ENCODE data around the gene HSD17B1. TPM values are rescaled to one million over a fixed set of nuclear protein-coding genes. Genes with fewer than 3 reads are reported as not detected.
A peak's percentile ranks its signal among the peaks of the same experiment; 100 is the strongest.

HSD17B1 gene
- total RNA-seq, 2 donors from 2014 or later, result 1.3 to 1.8 TPM

GRCh38 chr17:42559075-42559474, 6.4 kb downstream of the HSD17B1 start:
- Mint-ChIP-seq H3K4me3 (no peak overlapping the region), H3K4me1 (ENCODE audit: low read depth) (peaks cover 39% of the 10 kb centered on the region), H3K27me3 (ENCODE audit: low read depth) (no peaks in the 10 kb centered on the region), H3K36me3 (ENCODE audit: insufficient read depth in 2 of 2) (peaks cover 1 to 2% of the 10 kb centered on the region in 2 donors), H3K9me3 (no peaks in the 10 kb centered on the region), H3K27ac (no peak overlapping the region)
- DNase-seq, result no peak
- no peak for ATAC-seq (replicated peaks in 1 of 2)

- peaks cover 44% of the 10 kb centered on the region for H3K4me1 Mint-ChIP-seq (ENCODE audit: low read depth)
- H3K27ac Mint-ChIP-seq, result peak overlapping the region; percentile 22
- no peaks in the 10 kb centered on the region for H3K27me3 Mint-ChIP-seq (ENCODE audit: low read depth)
- H3K9me3 Mint-ChIP-seq, result no peaks in the 10 kb centered on the region
- H3K4me3 Mint-ChIP-seq, result peak overlapping the region; percentile 66 to 92
- no peak for ATAC-seq (replicated peaks in 1 of 2)
- no peak for DNase-seq
- peaks cover 1 to 2% of the 10 kb centered on the region in 2 donors for H3K36me3 Mint-ChIP-seq (ENCODE audit: insufficient read depth in 2 of 2)
Measured at GRCh38 chr17:42560246-42560645, 7.5 kb downstream of the HSD17B1 start.

GRCh38 chr17:42561897-42562387, 9.2 kb downstream of the HSD17B1 start, which contains the start of gene COASY:
COASY (plus strand) TSS chr17:42562148; CDS start chr17:42562623, 475 bp downstream.
- DNase-seq, result peak; percentile 94 to 96
- peak; percentile 78 to 82 for ATAC-seq (replicated peaks in 1 of 2)
- Mint-ChIP-seq H3K4me1 (ENCODE audit: low read depth) (peaks cover 43% of the 10 kb centered on the region), H3K9me3 (no peaks in the 10 kb centered on the region), H3K4me3 (peak within 1 kb of the TSS; percentile 92), H3K27ac (peak within 1 kb of the TSS; percentile 91), H3K27me3 (ENCODE audit: low read depth) (no peaks in the 10 kb centered on the region), H3K36me3 (ENCODE audit: insufficient read depth in 2 of 2) (peaks cover 1 to 5% of the 10 kb centered on the region in 2 donors)

- peaks cover 1 to 5% of the 10 kb centered on the region in 2 donors for H3K36me3 Mint-ChIP-seq (ENCODE audit: insufficient read depth in 2 of 2)
- no peaks in the 10 kb centered on the region for H3K27me3 Mint-ChIP-seq (ENCODE audit: low read depth)
- ATAC-seq (replicated peaks in 1 of 2), result peak; percentile 10 to 14
- peak; percentile 32 to 39 for DNase-seq
- peak overlapping the region; percentile 91 for H3K27ac Mint-ChIP-seq
- peaks cover 44% of the 10 kb centered on the region for H3K4me1 Mint-ChIP-seq (ENCODE audit: low read depth)
- no peaks in the 10 kb centered on the region for H3K9me3 Mint-ChIP-seq
- peak overlapping the region; percentile 92 for H3K4me3 Mint-ChIP-seq
Measured at GRCh38 chr17:42562388-42563142, 9.8 kb downstream of the HSD17B1 start.

GRCh38 chr17:42563143-42563509, 10.4 kb downstream of the HSD17B1 start:
- Mint-ChIP-seq H3K4me3 (peak overlapping the region; percentile 92), H3K4me1 (ENCODE audit: low read depth) (peaks cover 49% of the 10 kb centered on the region), H3K9me3 (no peaks in the 10 kb centered on the region), H3K27ac (peak overlapping the region; percentile 24), H3K36me3 (ENCODE audit: insufficient read depth in 2 of 2) (peaks cover 3 to 8% of the 10 kb centered on the region in 2 donors), H3K27me3 (ENCODE audit: low read depth) (no peaks in the 10 kb centered on the region)
- ATAC-seq (replicated peaks in 1 of 2) (no peak), DNase-seq (no peak)

GRCh38 chr17:42563543-42563942, 10.8 kb downstream of the HSD17B1 start:
- peaks cover 3 to 8% of the 10 kb centered on the region in 2 donors for H3K36me3 Mint-ChIP-seq (ENCODE audit: insufficient read depth in 2 of 2)

GRCh38 chr17:42563950-42564349, 11.2 kb downstream of the HSD17B1 start:
- H3K4me1 Mint-ChIP-seq (ENCODE audit: low read depth), result peaks cover 55% of the 10 kb centered on the region
- ATAC-seq (replicated peaks in 1 of 2) (no peak), DNase-seq (no peak)
- H3K9me3 Mint-ChIP-seq, result no peaks in the 10 kb centered on the region
- H3K4me3 Mint-ChIP-seq, result peak overlapping the region; percentile 92
- no peak overlapping the region for H3K27ac Mint-ChIP-seq
- H3K36me3 Mint-ChIP-seq (ENCODE audit: insufficient read depth in 2 of 2), result peaks cover 5 to 8% of the 10 kb centered on the region in 2 donors
- H3K27me3 Mint-ChIP-seq (ENCODE audit: low read depth), result no peaks in the 10 kb centered on the region

More at GRCh38 chr17:42563543-42563942, 10.8 kb downstream of the HSD17B1 start:
- no peak overlapping the region for H3K27ac Mint-ChIP-seq
- peak overlapping the region; percentile 92 for H3K4me3 Mint-ChIP-seq
- H3K9me3 Mint-ChIP-seq, result no peaks in the 10 kb centered on the region
- H3K4me1 Mint-ChIP-seq (ENCODE audit: low read depth), result peaks cover 51% of the 10 kb centered on the region
- ATAC-seq (replicated peaks in 1 of 2) (no peak), DNase-seq (no peak)
- H3K27me3 Mint-ChIP-seq (ENCODE audit: low read depth), result no peaks in the 10 kb centered on the region

- Mint-ChIP-seq H3K36me3 (ENCODE audit: insufficient read depth in 2 of 2) (peaks cover 5 to 10% of the 10 kb centered on the region in 2 donors), H3K9me3 (no peaks in the 10 kb centered on the region), H3K27ac (peak overlapping the region; percentile 50), H3K4me1 (ENCODE audit: low read depth) (peaks cover 59% of the 10 kb centered on the region), H3K4me3 (peak overlapping the region in 1 of 2 donors; percentile 50), H3K27me3 (ENCODE audit: low read depth) (no peaks in the 10 kb centered on the region)
- ATAC-seq (replicated peaks in 1 of 2) (no peak), DNase-seq (no peak)
Measured at GRCh38 chr17:42564815-42565522, 12.2 kb downstream of the HSD17B1 start.

- peaks cover 55% of the 10 kb centered on the region for H3K4me1 Mint-ChIP-seq (ENCODE audit: low read depth)
- H3K9me3 Mint-ChIP-seq, result no peaks in the 10 kb centered on the region
- ATAC-seq (replicated peaks in 1 of 2), result no peak
- H3K27me3 Mint-ChIP-seq (ENCODE audit: low read depth), result no peaks in the 10 kb centered on the region
- H3K4me3 Mint-ChIP-seq, result peak overlapping the region; percentile 85 to 97
- no peak for DNase-seq
- H3K36me3 Mint-ChIP-seq (ENCODE audit: insufficient read depth in 2 of 2), result peaks cover 5 to 14% of the 10 kb centered on the region in 2 donors
- no peak overlapping the region for H3K27ac Mint-ChIP-seq
Measured at GRCh38 chr17:42565523-42566214, 12.9 kb downstream of the HSD17B1 start.

GRCh38 chr17:42566215-42566882, 13.6 kb downstream of the HSD17B1 start:
- Mint-ChIP-seq H3K36me3 (ENCODE audit: insufficient read depth in 2 of 2) (peaks cover 5 to 15% of the 10 kb centered on the region in 2 donors), H3K9me3 (no peaks in the 10 kb centered on the region), H3K27ac (peak overlapping the region; percentile 90), H3K27me3 (ENCODE audit: low read depth) (no peaks in the 10 kb centered on the region), H3K4me3 (peak overlapping the region; percentile 85 to 97), H3K4me1 (ENCODE audit: low read depth) (peaks cover 52% of the 10 kb centered on the region)
- DNase-seq (no peak), ATAC-seq (replicated peaks in 1 of 2) (no peak)

- no peaks in the 10 kb centered on the region for H3K27me3 Mint-ChIP-seq (ENCODE audit: low read depth)
- ATAC-seq (replicated peaks in 1 of 2) (peak; percentile 83 to 84), DNase-seq (peak; percentile 95 to 97)
- peak within 1 kb of the TSS; percentile 85 to 97 for H3K4me3 Mint-ChIP-seq
- peaks cover 5 to 18% of the 10 kb centered on the region in 2 donors for H3K36me3 Mint-ChIP-seq (ENCODE audit: insufficient read depth in 2 of 2)
- H3K4me1 Mint-ChIP-seq (ENCODE audit: low read depth), result peaks cover 52% of the 10 kb centered on the region
- H3K9me3 Mint-ChIP-seq, result no peaks in the 10 kb centered on the region
- H3K27ac Mint-ChIP-seq, result peak within 1 kb of the TSS; percentile 90
Measured at GRCh38 chr17:42566883-42567573, 14.3 kb downstream of the HSD17B1 start, which contains the start of gene MLX. MLX (plus strand) TSS chr17:42567100; CDS start chr17:42567125, 25 bp downstream.
